Small intestine (tissue), 7 donors: ENCODE measurements around the gene BIRC3. TPM values are rescaled to one million over a fixed set of nuclear protein-coding genes. Genes with fewer than 3 reads are reported as not detected.

Experiments
- DNase-seq, 2 donors: peaks; one replicate each; pipeline versions ENCODE4 v3.0.0 to v3.0.0-alpha.2; 2013
- FAIRE-seq: peaks from 2 replicates; lab custom pipeline; 2012; peaks lifted over from hg19 to GRCh38; lab: Jason Lieb, UNC
- H3K27ac ChIP-seq, 3 donors: one replicate each; pipeline ENCODE4 v1.5.1; 2013; ENCODE audit warnings: low read length in 2 of 3, mild to moderate bottlenecking in 2 of 3, control low read depth in 1 of 3, inconsistent platforms in 1 of 3, low read depth in 1 of 3, moderate library complexity in 1 of 3
- H3K27me3 ChIP-seq, 3 donors: one replicate each; pipeline ENCODE4 v1.6.1; 2013; ENCODE audit warnings: low read length in 3 of 3, inconsistent platforms in 1 of 3; ENCODE audit not compliant: control insufficient read depth in 3 of 3, insufficient read depth in 3 of 3
- H3K36me3 ChIP-seq, 3 donors: one replicate each; pipeline ENCODE4 v1.6.1; 2013; ENCODE audit warnings: low read length in 3 of 3, inconsistent platforms in 1 of 3, low read depth in 1 of 3, mild to moderate bottlenecking in 1 of 3, moderate library complexity in 1 of 3; ENCODE audit not compliant: control insufficient read depth in 3 of 3, insufficient read depth in 2 of 3
- H3K4me1 ChIP-seq, 3 donors: one replicate each; pipeline ENCODE4 v1.6.1; 2013; ENCODE audit warnings: low read length in 2 of 3, inconsistent platforms in 1 of 3, low read depth in 1 of 3, mild to moderate bottlenecking in 1 of 3, moderate library complexity in 1 of 3; ENCODE audit not compliant: control insufficient read depth in 3 of 3, insufficient read depth in 2 of 3
- H3K4me3 ChIP-seq, 3 donors: one replicate each; pipeline ENCODE4 v1.5.1; 2013; ENCODE audit warnings: low read length in 3 of 3, control low read depth in 1 of 3, inconsistent platforms in 1 of 3, low read depth in 1 of 3, mild to moderate bottlenecking in 1 of 3, moderate library complexity in 1 of 3
- H3K9me3 ChIP-seq, 2 donors: one replicate each; pipeline ENCODE4 v1.6.1; 2013; ENCODE audit warnings: low read depth in 1 of 2, low read length in 1 of 2; ENCODE audit not compliant: control insufficient read depth in 2 of 2, insufficient read depth in 1 of 2
- WGBS, 3 donors: extraction: QIAGEN DNeasy Blood & Tissue Kit; methylation state at CpG; one replicate each; pipeline ENCODE4 v1.1.7; 2013; 5-methylcytosine and 5-hydroxymethylcytosine counted together
- polyA plus RNA-seq, 4 donors: library from polyadenylated mRNA; stranded (reverse) in 3 of 4; unstranded in 1 of 4; fragments of 200-250 nt in 3 of 4; fragments of 120-200 nt in 1 of 4; gene quantifications; one replicate each; pipeline versions ENCODE4 v1.2.1 to v1.2.3, GENCODE V29; 2013
- donor health status: healthy with polysubstance abuse.
- donor health status: control.
- donor health status: control.
- donor health status: Bipolar disorder and iron deficiency.
- donor health status: healthy.

BIRC3 gene
- polyA plus RNA-seq, 4 donors = 8.3 to 49.0 (median 29.0) TPM

- no peaks in the 10 kb centered on the region for H3K9me3 ChIP-seq
- WGBS, 3 donors = 89 to 92% (median 91%) methylated on average over 8 of the region's 8 CpGs
- FAIRE-seq (no peak), DNase-seq (no peak)
- H3K4me1 ChIP-seq = peaks cover 0 to 21% (median 0%) of the 10 kb centered on the region in 3 donors
- H3K27me3 ChIP-seq = no peaks in the 10 kb centered on the region
- H3K27ac ChIP-seq = no peak overlapping the region
- H3K4me3 ChIP-seq = no peak overlapping the region
- peaks cover 0 to 27% (median 0%) of the 10 kb centered on the region in 3 donors for H3K36me3 ChIP-seq
Measured at GRCh38 chr11:102387043-102387781, 69.9 kb downstream of the BIRC3 start.

Other genes starting within 250 kb of the BIRC3 start
- 10 to 100 TPM; 14.1 to 79.4 (median 19.8) TPM for gene YAP1, start 207.0 kb upstream of the BIRC3 start, polyA plus RNA-seq
- 10 to 100 TPM; 22.1 to 68.5 (median 33.7) TPM for gene BIRC2, start 29.7 kb downstream of the BIRC3 start, polyA plus RNA-seq
- 100 to 1,000 TPM in 1 of 4 donors, 10 to 100 TPM in 2, 1 to 10 TPM in 1; 5.1 to 130 (median 37.9) TPM for gene TMEM123, start 135.3 kb downstream of the BIRC3 start, polyA plus RNA-seq
- gene MMP7, start 213.3 kb downstream of the BIRC3 start, polyA plus RNA-seq = under 1 TPM in 1 of 4 donors, not detected in 3; 0.36 TPM